NCI-H2196 (cell line): ENCODE measurements around the gene SLC26A3.

Source experiments
- DNase-seq: peaks from one replicate; lab custom pipeline; 2025; ENCODE audit not compliant: unreplicated experiment; lab: John Stamatoyannopoulos, UW

Gene SLC26A3

GRCh38 chr7:107751113-107751512, 51.9 kb downstream of the SLC26A3 start:
- DNase-seq: no peak

- DNase-seq: no peak
Observed at GRCh38 chr7:107746006-107746405, 57.0 kb downstream of the SLC26A3 start.

DNA sequence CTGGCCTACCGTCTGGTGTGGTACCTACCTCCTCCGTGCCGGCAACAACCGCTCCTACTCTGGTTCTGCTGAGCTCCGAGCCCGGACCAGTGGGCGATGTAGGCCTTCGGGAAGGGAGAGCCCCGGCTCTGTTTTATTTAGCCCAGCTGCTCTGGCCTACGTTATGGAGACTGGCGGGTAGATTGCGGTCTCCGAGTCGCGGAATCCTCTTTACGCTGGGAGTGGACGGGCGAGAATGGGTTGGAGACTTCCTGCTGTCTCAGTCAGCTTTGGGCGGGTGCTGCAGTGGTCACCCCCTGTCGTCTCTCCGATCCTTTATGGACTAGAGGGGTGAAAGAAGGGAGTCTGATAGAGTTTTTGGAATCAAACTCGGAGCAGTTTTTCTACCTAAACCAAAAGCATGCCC, 58.7 kb downstream of the SLC26A3 start:
- DNase-seq: peak; percentile 49

DNA sequence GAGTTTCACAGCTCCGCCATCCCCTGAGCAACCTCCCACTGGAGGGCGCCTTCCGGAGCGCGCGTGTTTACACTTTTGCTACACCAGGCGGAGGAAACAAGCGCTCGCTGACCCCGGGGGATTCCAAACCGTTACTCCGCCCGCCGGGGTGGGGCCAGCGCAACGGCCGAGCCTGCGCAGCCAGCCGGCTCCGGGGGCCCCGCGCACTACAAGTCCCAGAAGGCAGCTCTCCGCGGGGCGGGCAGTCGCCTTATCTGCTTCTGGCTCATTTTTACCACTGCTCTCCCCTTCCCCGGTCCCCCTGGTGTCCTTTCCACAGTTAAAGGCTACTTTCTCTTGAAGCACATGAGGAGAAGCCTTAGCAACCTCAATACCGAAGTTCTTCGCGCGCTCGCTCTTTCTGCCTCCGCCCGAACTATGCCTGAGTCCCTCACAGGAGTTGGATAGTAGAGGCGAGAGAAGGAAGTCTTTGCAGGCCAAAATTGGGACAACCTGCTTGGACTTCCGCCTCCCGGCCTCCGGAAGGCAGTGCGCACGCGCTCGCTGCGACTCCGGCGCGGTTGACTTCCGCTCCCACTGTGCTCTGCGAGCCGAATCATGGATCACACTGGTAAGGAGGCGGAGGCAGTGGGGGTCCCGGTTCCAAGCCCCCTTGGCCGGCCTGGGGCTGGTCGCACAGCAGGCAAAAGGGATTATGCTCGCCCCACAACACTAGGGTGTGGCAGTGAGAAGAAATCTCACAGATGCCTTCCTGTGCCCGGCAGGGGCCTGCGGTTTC, 59.3 kb downstream of the SLC26A3 start, which contains the start of gene CBLL1:
Gene CBLL1 (plus strand): TSS at position 576 of the 778 bp plus-strand sequence. CDS start 22 bp downstream, at position 598.
- peak; percentile 96 for DNase-seq

GRCh38 chr7:107742678-107743566, 60.1 kb downstream of the SLC26A3 start:
- peak; percentile 86 for DNase-seq

- no peak for DNase-seq
Observed at GRCh38 chr7:107728276-107728675, 74.7 kb downstream of the SLC26A3 start.

- no peak for DNase-seq
Observed at GRCh38 chr7:107726356-107727130, 76.5 kb downstream of the SLC26A3 start.

DNA sequence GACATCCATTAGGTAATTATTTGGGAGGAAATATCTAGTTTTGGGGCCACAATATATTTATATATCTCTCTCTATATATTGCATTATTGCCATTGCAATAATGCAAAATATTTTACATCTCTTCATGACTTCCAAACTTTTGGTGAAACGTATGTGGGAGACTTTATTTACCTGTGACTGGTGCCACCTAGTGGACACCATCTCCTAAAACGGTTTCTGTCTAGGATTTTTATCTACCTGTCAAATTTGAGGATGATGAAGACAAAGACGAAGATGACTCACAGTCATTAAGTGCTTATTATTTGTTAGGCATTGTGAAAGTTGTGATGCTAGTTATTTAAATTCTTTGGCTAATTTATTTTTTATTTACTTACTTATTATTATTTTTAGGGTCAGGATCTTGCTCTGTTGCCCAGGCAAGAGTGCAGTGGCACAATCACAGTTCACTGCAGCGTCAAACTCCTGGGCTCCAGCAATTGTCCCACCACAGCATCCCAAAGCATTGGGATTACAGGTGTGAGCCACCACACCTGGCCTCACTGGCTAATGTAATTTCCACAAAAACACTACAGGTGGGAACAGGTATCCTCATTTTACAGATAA, 77.8 kb downstream of the SLC26A3 start:
- peak; percentile 75 for DNase-seq

GRCh38 chr7:107723255-107723654, 79.8 kb downstream of the SLC26A3 start:
- no peak for DNase-seq

- no peak for DNase-seq
Observed at GRCh38 chr7:107721286-107721685, 81.7 kb downstream of the SLC26A3 start.

DNA sequence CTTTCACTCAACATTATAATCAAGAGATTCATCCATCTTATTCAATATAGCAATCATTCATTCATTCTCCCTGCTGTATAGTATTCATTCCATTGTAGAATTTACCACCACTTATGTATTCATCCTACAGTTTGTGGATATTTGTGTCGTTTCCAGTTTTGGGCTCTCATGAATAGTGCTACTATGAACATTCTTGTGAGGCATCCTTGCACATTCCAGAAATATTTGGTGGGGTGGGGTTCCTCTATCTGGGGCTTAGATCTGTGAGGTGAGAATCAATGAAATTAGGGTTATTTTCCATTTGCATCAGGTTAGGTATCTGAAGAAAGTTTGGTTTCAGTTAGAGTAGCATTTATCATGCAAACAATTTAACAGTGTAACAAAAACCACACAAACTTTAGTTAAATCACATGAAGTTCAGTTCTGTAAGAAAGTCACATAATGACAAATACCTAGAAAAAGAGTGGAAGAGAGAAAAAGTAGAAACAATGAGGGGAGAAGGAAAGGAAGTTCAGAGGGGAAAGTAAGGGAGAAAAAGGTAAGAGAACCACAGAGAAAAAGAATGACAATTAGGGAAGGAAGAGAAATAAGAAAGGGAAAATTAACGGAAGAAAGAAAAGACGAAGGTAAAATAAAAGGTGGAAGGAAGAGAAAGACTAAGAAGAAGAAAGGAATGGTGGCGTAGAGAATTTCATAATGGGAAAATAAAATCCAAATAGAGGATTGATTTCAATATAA, 84.4 kb downstream of the SLC26A3 start:
- no peak for DNase-seq

GRCh38 chr7:107715531-107715930, 87.5 kb downstream of the SLC26A3 start:
- no peak for DNase-seq
